T-helper 22 cell (primary cell): ENCODE results near the gene EDA.

ENCODE experiments used
- DNase-seq: peaks from one replicate; pipeline ENCODE4 v3.0.0-alpha.2; 2020; ENCODE audit warnings: low read depth

Gene EDA

GRCh38 chrX:70026851-70027200 lies 410.9 kb downstream of the EDA start:
- no peak for DNase-seq

DNA sequence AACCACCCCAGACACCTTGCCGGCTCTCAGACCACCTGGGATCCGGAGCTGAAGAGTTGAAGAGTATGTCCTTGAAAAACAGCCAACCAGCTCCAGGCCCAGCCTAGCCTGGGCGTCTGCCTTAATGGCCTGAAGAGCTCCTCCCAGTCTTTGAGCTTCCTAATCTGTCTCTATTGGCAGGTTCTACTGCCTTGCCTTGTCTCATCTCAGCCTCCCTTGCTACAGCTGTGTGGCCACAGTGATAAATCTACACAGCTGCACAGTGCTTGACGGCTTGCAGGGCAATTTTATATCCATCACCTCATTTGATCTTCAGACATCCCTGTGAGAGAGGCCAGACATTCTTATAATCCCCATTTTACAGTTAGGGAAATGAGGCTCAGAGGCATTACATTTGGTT lies 413.9 kb downstream of the EDA start:
- DNase-seq = no peak

- DNase-seq = no peak
Measured at GRCh38 chrX:70030301-70030767, 414.4 kb downstream of the EDA start.

GRCh38 chrX:70032792-70033191 lies 416.9 kb downstream of the EDA start:
- no peak for DNase-seq

DNA sequence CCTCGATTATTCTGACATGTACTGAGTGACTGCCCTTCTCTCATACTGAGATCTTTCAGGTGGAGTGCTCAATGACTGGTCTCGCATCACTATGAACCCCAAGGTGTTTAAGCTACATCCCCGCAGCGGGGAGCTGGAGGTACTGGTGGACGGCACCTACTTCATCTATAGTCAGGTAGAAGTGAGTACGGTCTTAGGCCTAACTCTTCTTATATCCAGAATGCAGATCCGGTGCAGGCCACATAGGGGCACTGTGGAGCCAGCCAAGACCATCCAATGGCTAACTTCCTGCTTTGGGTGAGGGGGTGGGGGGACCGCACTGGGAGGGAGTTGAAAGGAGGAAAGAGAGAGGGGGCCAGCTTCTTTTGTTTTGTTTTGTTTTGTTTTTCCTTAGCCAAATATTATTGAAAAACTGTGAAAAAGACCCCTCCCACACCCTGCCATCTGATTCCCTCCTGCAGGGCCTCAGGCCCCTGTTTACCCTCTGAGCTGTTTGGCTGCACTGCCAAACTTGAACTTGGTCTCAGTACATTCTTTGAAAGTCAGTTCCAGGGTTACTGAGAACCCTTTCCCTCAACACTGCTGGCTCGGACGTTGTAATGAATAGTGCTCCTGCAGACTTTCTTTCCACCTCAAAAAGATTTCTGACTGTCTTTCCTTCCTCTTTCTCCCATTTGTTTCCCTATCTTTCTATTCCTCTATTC lies 417.6 kb downstream of the EDA start:
- no peak for DNase-seq

GRCh38 chrX:70034646-70035045 lies 418.7 kb downstream of the EDA start:
- DNase-seq = no peak

GRCh38 chrX:70038515-70038914 lies 422.6 kb downstream of the EDA start:
- no peak for DNase-seq

DNA sequence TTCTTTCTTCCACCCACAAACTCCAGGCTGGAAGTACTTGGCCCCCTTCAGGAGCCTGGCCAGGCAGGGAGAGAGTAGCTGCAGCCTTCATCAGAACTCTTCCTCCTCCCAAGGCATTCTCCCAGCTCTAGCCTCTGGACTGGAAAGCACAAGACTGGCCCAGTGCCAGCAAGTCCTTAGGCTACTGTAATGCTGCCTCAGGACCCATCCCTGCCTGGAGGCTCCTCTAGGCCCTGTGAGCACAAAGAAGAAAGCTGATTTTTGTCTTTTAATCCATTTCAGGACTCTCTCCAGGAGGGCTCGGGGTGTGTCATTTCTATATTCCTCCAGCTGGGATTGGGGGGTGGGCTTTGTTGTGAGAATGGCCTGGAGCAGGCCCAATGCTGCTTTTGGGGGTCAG lies 423.0 kb downstream of the EDA start:
- DNase-seq = no peak

DNA sequence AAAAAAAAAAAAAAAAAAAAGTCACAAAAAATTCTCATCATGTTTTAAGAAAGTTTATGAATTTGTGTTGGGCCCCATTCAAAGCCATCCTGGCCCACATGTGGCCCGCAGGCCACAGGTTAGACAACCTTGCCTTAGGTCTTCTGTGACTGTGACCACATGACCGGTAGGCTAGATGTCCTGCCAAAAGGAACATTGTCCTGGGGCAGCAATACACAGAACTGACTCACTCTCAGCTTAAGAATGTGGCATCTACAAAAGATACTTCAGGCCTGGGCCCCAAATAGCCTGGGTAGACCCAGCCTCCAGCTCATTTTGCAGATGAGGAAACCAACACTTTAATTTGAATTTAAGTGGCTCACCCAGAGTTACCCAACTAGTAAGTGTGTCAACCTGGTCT lies 423.8 kb downstream of the EDA start:
- DNase-seq = no peak

GRCh38 chrX:70041993-70042392 lies 426.1 kb downstream of the EDA start:
- no peak for DNase-seq

- DNase-seq = no peak
Measured at GRCh38 chrX:70042399-70043371, 426.8 kb downstream of the EDA start.

- no peak for DNase-seq
Measured at GRCh38 chrX:70043685-70044084, 427.8 kb downstream of the EDA start.

DNA sequence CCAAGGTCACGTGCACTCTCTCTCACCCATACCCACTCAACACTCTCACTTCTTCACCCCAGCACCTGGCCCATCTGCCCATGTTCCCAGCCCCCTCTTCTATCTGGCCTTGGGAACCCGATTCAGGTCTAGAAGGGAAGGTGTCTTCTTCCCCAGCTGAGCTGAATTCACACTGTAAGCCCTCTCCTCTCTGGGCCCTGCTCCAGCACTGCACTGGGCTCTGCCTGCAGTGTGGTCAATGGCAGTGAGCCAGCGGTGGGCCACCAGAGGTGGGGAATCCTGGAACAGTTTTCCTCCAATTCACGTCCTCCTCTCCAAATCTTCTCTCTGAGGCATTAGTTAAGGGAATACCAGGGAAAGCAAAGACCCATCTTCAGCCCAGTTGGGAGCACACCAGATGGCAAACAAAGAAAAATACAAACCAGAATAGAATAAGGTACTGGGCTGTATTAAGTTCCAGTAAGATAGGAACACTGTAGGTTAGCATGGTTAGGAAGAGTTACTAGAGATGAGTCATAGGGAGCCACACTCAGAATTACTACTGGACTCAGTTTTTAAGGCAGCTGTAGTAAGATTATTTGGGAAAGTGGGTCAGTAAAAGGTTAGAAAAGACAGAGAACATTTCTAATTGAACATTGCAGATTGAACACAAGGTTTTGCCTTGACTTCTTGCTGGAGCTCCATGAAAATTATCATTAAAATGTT lies 428.8 kb downstream of the EDA start:
- DNase-seq = no peak

GRCh38 chrX:70046978-70047377 lies 431.1 kb downstream of the EDA start:
- DNase-seq = no peak

GRCh38 chrX:70049406-70049805 lies 433.5 kb downstream of the EDA start:
- DNase-seq = no peak

GRCh38 chrX:70049925-70050324 lies 434.0 kb downstream of the EDA start, which contains the start of gene AWAT2:
Gene AWAT2, minus strand, starts transcription at chrX:70049938. Its CDS starts 6 bp downstream, at chrX:70049932.
- no peak for DNase-seq

GRCh38 chrX:70052895-70053615 lies 437.1 kb downstream of the EDA start:
- no peak for DNase-seq

DNA sequence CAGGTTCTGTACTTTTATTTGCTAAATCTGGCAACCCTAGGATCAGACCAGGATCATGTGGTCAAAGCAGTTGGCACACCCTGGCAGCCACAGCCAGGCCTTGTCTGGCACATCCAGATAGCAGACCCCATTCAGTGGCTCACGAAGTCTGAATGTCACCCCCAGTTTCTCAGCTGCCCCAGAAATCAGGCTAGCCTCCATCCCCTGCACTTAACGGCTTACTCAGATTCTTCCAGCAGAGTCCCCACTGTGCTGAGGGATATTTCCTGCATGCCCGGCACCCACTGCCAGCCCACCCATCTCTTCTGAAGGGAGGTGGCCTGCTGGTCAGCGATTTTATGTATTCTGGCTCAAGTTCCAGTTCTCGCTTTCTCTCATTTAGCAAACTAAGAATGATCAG lies 438.5 kb downstream of the EDA start:
- DNase-seq = no peak

DNA sequence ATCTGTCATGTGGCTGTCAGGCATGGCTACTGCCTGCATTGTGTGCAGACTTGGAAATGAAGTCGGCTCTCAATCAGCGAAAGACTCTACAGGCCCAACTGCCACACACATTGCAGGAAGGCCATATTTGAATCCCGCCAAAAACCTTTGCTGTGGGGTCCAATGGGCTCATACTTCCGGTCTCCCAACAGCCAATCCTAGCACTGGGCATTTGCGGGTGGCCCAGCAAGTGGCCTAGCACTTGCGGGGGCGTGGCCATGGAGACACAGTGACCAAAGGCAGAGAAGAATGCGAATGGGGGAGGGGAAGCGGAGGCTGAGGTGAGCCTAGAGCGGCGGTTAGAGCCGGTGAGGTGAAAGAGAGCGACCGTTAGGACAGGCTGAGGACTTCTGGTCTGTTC lies 446.2 kb downstream of the EDA start, which contains the start of gene OTUD6A:
Gene OTUD6A, plus strand, starts transcription at position 382 of the 400 bp plus-strand sequence. CDS start 68 bp downstream, outside the sequence.
- DNase-seq = no peak

DNA sequence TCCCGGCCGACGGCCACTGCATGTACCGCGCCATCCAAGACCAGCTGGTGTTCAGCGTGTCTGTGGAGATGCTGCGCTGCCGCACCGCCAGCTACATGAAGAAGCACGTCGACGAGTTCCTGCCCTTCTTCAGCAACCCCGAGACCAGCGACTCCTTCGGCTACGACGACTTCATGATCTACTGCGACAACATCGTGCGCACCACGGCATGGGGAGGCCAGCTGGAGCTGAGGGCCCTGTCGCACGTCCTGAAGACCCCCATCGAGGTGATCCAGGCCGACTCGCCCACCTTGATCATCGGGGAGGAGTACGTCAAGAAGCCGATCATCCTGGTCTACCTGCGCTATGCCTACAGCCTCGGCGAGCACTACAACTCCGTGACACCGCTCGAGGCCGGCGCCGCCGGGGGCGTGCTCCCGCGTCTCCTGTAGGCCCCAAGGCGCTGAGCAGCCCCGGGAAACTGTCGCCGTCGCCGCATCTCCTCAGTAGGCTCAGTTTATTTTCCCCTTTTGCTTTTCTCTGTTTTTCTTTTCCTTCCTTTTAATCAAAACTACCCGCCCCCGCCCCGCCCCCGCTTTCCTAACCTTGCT lies 447.1 kb downstream of the EDA start:
- no peak for DNase-seq

- DNase-seq = no peak
Measured at GRCh38 chrX:70066646-70067045, 450.7 kb downstream of the EDA start.
